Hematopoietic multipotent progenitor cell treated with erythropoietin and hydrocortisone succinate and interleukin-3 and kit ligand, for 15 days (in vitro differentiated cells): ENCODE measurements around the gene PRIM2.
"Not testable (repeated sequence)": the region's sequence is repeated elsewhere in the genome, so short reads cannot be mapped to it uniquely, and the experiment has no call there.

Experiments
- DNase-seq: peaks from one replicate; pipeline ENCODE4 v3.0.0-alpha.2; 2015; ENCODE audit warnings: low spot score

Gene PRIM2

DNA sequence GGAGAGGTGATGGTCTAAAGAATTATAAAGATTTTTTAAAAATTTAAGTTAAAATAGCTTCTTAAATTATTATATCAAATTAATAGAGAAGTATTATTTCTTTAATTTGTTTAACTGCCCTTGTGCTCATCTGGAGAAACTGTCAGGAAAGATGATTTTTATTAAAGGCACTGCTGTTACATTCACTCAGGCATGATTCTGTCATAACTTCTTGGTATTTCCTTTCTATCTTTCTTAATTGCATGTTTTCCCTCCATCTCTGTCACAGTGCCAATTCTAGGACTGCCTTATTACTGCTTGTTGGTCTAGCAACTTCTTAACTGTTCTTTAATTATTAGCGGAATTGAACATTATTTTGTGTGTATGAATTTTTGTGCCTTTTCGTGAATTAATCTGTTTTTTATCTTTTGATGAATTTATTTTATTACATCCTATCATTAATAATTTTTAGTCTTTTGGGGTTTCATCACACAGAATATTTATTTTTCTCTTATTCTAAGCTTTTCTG lies 47.7 kb downstream of the PRIM2 start:
- not testable (repeated sequence) for DNase-seq

GRCh38 chr6:57368965-57369731 lies 51.7 kb downstream of the PRIM2 start:
- DNase-seq = not testable (repeated sequence)

GRCh38 chr6:57371779-57372178 lies 54.3 kb downstream of the PRIM2 start:
- DNase-seq = not testable (repeated sequence)

DNA sequence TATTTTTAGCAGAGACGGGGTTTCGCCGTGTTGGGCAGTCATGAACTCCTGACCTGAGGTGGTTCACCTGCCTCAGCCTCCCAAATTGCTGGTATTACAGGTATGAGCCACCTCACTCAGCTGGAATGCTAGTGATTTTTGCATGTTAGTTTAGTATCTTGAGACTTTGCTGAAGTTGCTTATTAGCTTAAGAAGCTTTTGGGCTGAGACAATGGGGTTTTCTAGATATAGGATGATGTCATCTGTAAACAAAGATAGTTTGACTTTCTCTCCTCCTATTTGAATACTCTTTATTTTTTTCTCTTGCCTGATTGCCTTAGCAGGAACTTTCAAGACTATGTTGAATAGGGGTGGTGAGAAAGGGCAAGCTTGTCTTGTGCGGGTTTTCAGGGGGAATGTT lies 57.3 kb downstream of the PRIM2 start:
- not testable (repeated sequence) for DNase-seq

DNA sequence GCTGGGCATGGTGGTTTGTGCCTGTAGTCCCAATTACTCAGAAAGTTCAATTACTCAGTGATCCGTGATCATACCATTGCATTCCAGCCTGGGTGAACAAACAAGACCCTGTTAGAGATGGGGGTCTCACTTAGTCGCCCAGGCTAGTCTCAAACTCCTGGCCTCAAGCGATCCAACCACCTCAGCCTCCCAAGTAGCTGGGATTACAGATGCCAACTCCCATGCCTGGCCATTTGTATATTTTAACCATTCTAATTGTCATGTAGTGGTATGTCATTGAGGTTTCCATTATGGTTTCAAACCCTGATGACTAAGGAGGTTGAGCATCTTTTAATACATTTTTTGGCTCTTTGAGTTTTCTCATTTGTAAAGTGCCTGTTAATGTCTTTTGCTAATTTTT lies 58.7 kb downstream of the PRIM2 start:
- not testable (repeated sequence) for DNase-seq

- DNase-seq = not testable (repeated sequence)
Measured at GRCh38 chr6:57389038-57389592, 71.7 kb downstream of the PRIM2 start.

DNA sequence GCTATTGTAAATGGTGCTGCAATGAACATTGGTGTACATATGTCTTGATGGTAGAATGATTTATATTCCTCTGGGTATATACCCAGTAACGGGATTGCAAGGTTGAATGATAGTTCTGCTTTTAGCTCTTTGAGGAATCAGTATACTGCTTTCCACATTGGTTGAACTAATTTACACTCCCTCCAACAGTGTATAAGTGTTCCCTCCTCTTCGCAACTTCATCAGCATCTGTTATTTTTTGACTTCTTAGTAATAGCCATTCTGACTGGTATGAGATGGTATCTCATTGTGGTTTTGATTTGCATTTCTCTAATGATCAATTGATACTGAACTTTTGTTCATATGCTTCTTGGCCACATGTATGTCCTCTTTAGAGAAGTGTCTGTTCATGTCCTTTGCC lies 73.4 kb downstream of the PRIM2 start:
- not testable (repeated sequence) for DNase-seq

DNA sequence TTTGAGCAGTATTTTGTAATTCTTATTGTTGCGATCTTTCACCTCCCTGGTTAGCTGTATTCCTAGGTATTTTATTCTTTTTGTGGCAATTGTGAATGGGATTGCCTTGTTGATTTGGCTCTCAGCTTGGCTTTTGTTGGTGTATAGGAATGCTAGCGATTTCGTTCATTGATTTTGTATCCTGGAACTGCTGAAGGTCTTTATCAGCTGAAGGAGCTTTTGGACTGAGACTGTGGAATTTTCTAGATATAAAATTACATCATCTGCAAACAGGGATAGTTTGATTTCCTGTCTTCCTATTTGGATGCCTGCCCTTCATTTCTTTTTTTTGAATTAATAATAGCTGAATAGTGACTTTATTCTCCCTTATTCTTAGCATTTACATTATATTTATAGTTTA lies 74.6 kb downstream of the PRIM2 start:
- DNase-seq = not testable (repeated sequence)

DNA sequence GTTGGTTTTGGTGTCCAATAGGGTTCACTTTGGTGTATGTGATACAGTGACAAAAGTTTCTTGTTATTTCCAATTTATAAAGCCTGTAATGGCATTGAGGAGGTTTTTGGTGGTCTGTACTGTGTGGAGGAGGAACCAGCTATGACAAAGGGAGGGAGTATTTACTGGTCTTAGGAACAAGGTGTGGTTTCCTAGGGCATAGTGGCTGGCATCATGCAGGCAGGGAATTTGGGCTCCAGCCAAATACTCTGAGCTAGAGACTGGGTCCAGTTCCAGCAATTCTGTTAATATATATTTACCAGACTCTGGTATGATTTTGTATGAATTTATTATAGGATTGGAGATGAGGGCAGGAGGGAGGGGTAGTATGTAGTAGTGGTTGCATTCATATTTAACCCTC lies 101.9 kb downstream of the PRIM2 start:
- DNase-seq = not testable (repeated sequence)

- DNase-seq = no peak
Measured at GRCh38 chr6:57421503-57421902, 104.1 kb downstream of the PRIM2 start.

- no peak for DNase-seq
Measured at GRCh38 chr6:57423468-57423867, 106.0 kb downstream of the PRIM2 start.

- DNase-seq = not testable (repeated sequence)
Measured at GRCh38 chr6:57431742-57432141, 114.3 kb downstream of the PRIM2 start.

DNA sequence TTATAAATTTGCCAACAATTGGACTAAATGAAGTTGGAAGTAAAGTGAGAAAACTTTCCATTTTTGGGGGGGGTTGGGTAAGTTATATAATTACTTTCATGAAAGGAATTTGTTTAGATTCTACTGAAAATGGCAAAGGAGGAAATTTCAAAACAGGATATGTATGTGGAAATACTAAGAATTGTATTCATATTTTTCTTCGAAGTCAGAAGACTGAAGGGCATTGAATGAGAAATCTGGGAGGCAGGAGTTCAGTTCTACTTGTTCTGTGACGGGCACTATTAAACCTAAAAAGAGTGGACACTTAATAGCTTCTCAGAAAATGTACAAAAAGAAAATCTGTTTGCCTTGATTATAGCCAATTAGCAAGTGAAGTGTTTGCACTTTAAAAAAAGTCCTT lies 114.7 kb downstream of the PRIM2 start:
- DNase-seq = no peak

DNA sequence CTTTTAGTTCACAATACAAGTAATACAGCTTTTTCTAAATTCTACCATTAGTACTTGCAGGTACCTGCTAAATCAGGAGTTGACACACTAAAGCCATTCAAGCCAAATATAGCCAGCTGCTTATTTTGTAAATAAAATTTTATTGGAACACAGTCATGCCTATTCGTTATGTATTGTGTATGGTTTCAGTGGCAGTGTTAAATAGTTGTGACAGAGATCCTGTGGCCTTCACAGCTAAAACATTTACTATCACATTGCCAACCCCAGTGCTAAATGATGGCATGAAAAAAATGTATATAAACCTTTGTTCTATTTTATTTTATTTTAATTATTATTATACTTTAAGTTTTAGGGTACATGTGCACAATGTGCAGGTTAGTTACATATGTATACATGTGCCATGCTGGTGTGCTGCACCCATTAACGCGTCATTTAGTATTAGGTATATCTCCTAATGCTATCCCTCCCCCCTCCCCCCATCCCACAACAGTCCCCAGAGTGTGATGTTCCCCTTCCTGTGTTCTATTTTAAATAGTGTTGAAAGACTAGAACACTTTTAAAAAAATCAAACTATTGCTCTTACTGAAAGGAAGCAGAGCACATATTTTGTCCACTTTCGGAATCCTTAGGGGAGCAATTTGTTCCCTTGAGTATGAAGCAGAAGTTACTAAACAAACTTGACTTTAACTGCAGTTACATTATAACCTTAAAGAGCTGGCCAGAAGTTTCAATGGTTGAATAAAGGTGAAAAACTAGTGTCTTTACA lies 115.7 kb downstream of the PRIM2 start:
- no peak for DNase-seq

- DNase-seq = not testable (repeated sequence)
Measured at GRCh38 chr6:57433790-57434189, 116.4 kb downstream of the PRIM2 start.

GRCh38 chr6:57434944-57435343 lies 117.5 kb downstream of the PRIM2 start:
- DNase-seq = no peak

- no peak for DNase-seq
Measured at GRCh38 chr6:57435475-57436160, 118.2 kb downstream of the PRIM2 start.

GRCh38 chr6:57440735-57441134 lies 123.3 kb downstream of the PRIM2 start:
- not testable (repeated sequence) for DNase-seq

DNA sequence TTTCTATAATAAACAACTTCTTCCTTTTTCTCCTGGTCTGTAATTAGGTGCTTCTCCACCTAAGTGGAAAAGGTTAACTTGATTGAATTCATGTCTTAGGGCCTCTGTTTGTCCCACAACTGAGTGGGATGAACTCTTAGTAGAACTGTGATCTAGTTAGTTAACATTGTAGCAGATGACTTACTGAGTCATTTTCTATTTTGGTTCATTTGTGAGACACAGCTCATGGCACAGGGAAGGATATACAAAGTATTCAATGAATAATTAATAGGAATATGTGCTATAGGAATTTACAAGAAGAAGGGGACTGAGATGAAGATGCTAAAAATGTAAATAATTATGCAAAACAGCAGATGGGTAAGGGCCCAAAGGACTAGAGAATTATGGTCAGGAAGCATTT lies 124.7 kb downstream of the PRIM2 start:
- DNase-seq = not testable (repeated sequence)

- DNase-seq = not testable (repeated sequence)
Measured at GRCh38 chr6:57443181-57443580, 125.8 kb downstream of the PRIM2 start.

DNA sequence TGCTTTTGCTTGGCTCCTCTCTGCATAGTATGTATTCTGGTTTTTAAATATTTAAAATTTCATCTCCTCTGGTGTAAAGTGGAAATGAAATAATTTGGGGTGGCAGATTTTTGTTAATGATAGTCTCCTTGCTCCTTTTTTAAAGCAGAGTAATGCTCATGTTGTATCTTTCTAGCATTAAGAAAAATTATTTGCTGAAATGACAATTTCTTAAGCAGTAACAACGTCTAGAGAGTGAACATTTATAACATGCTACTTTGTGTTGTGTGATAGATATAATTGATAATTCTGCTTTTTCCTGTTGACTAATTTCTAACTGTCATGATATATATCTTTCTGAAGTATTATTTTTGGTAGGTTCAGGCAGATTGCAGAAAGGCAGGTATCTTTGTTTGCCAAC lies 127.4 kb downstream of the PRIM2 start:
- DNase-seq = not testable (repeated sequence)

DNA sequence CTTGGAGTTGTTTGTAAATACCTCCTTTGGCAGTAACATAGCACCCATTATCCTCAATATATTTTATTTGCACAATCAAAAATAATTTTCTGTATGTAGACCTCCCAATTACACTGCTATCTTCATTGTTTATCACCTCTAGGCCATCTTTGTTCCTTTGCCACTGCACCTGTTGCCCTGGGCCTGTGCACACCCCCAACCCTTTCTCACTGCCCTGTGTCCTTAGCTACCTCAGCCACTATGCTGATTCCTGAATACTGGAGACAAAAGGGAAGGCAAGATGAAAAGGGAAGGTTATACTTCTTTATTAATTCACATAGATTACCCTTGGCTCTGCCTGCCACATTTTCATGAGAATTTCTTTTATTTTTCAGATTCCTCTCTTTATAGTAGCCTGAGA lies 127.9 kb downstream of the PRIM2 start:
- not testable (repeated sequence) for DNase-seq
